Activated B cell treated with CpG ODN at 0.5 μM for 24 hours (primary cell): ENCODE data around the gene SEC31B. TPM values are rescaled to one million over a fixed set of nuclear protein-coding genes. Genes with fewer than 3 reads are reported as not detected.
A peak's percentile ranks its signal among the peaks of the same experiment; 100 is the strongest.

Experiments used
- ATAC-seq: fragments of 200-7000 bp; cut with Tn5 transposase; one replicate; pipeline ENCODE4 v1.10.0; 2021; ENCODE audit warnings: low read depth, mild to moderate bottlenecking, moderate library complexity
- CTCF ChIA-PET: fragments of 350-600 bp; sonication (Branson Sonifier 250); formaldehyde crosslinking; loops from one replicate; lab custom pipeline; 2021; ENCODE audit warnings: antibody characterized with exemption; lab: Charles Lee
- POLR2A ChIA-PET: fragments of 350-600 bp; sonication (Branson Sonifier 250); formaldehyde crosslinking; loops from one replicate; lab custom pipeline; 2021; ENCODE audit warnings: antibody characterized with exemption; lab: Charles Lee
- DNase-seq: peaks from one replicate; pipeline ENCODE4 v3.0.0; 2022
- H3K27ac Mint-ChIP-seq: one replicate; pipeline ENCODE4 v1.8.0; 2020; ENCODE audit warnings: mixed read lengths
- H3K27me3 Mint-ChIP-seq: one replicate; pipeline ENCODE4 v1.8.0; 2021; ENCODE audit warnings: mixed read lengths
- H3K36me3 Mint-ChIP-seq: one replicate; pipeline ENCODE4 v1.8.0; 2021; ENCODE audit warnings: low read depth, mixed read lengths
- H3K4me1 Mint-ChIP-seq: one replicate; pipeline ENCODE4 v1.8.0; 2021; ENCODE audit warnings: mixed read lengths
- H3K4me3 Mint-ChIP-seq: one replicate; pipeline ENCODE4 v1.8.0; 2020; ENCODE audit warnings: mild to moderate bottlenecking, mixed read lengths
- H3K9me3 Mint-ChIP-seq: one replicate; pipeline ENCODE4 v1.8.0; 2020; ENCODE audit warnings: mixed read lengths
- intact Hi-C: fragments of 100-400 bp; cut with micrococcal nuclease; formaldehyde crosslinking; loops from one replicate; pipeline ENCODE4 v1.15.1; 2024
- total RNA-seq: library from RNA; stranded (reverse); gene quantifications from 2 replicates; pipeline ENCODE4 v1.2.3, GENCODE V29; 2022
- TF ChIP-seq, protein P1 (sequence below): fragments of 200-600 bp; IDR thresholded peaks from one replicate; pipeline ENCODE4 v1.8.0; 2022; ENCODE audit warnings: antibody characterized with exemption, mild to moderate bottlenecking

The SEC31B gene
- total RNA-seq, 1 donor from 2014 or later = 21.6 TPM

DNA sequence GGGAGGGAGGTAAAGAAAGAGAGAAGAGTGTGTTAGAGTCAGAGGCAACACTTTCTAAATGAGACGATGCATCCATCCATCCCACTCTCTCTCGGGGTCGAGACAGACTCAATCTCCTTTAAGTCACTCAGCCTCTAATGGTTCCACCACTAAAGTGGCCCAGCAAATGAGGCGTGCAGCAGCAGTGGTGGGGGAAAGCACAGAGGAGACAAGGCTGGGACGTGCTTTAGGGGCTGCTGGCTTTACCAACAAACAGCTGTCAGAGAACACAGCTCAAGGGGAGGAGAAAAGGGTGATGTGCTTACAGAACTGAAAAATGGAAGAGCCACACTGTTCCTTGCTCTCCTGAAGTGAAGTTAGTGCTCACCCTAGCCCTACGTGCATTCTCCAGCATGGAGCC, 4.5 kb upstream of the SEC31B start:
- Mint-ChIP-seq H3K4me1 (peaks cover 17% of the 10 kb centered on the region), H3K4me3 (no peak overlapping the region), H3K9me3 (no peaks in the 10 kb centered on the region), H3K27ac (no peak overlapping the region), H3K36me3 (peaks cover 53% of the 10 kb centered on the region), H3K27me3 (peaks cover 2% of the 10 kb centered on the region)
- intact Hi-C loops = no loop called here
- POLR2A ChIA-PET = no interaction called here
- DNase-seq (no peak), ATAC-seq (no peak)
- TF ChIP-seq, protein P1, sequence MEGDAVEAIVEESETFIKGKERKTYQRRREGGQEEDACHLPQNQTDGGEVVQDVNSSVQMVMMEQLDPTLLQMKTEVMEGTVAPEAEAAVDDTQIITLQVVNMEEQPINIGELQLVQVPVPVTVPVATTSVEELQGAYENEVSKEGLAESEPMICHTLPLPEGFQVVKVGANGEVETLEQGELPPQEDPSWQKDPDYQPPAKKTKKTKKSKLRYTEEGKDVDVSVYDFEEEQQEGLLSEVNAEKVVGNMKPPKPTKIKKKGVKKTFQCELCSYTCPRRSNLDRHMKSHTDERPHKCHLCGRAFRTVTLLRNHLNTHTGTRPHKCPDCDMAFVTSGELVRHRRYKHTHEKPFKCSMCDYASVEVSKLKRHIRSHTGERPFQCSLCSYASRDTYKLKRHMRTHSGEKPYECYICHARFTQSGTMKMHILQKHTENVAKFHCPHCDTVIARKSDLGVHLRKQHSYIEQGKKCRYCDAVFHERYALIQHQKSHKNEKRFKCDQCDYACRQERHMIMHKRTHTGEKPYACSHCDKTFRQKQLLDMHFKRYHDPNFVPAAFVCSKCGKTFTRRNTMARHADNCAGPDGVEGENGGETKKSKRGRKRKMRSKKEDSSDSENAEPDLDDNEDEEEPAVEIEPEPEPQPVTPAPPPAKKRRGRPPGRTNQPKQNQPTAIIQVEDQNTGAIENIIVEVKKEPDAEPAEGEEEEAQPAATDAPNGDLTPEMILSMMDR = no peak
- CTCF ChIA-PET = no interaction called here

- Mint-ChIP-seq H3K27ac (no peak overlapping the region), H3K4me3 (no peak overlapping the region), H3K36me3 (peaks cover 48% of the 10 kb centered on the region), H3K9me3 (no peaks in the 10 kb centered on the region), H3K4me1 (peaks cover 11% of the 10 kb centered on the region), H3K27me3 (peaks cover 10% of the 10 kb centered on the region)
- ChIA-PET CTCF (interaction anchor here (1.0 kb wide), 1 partner anchor 41 kb away, joined by 3 read pairs; no protein-coding TSS in a partner anchor), POLR2A (no interaction called here)
- intact Hi-C loops = no loop called here
- ATAC-seq (no peak), DNase-seq (no peak)
- TF ChIP-seq, protein P1 = no peak
Measured at GRCh38 chr10:100522945-100523344, 3.3 kb upstream of the SEC31B start.

- H3K4me3 Mint-ChIP-seq = no peak overlapping the region
- no peak overlapping the region for H3K27ac Mint-ChIP-seq
- ATAC-seq (no peak), DNase-seq (no peak)
- ChIA-PET POLR2A (no interaction called here), CTCF (interaction anchor here (0.9 to 1.2 kb wide), 3 partner anchors 11 to 676 kb away, joined by 3 read pairs; no protein-coding TSS in a partner anchor)
- H3K27me3 Mint-ChIP-seq = peaks cover 10% of the 10 kb centered on the region
- TF ChIP-seq, protein P1 = no peak
- intact Hi-C loops = no loop called here
- peaks cover 48% of the 10 kb centered on the region for H3K36me3 Mint-ChIP-seq
- no peaks in the 10 kb centered on the region for H3K9me3 Mint-ChIP-seq
- H3K4me1 Mint-ChIP-seq = peaks cover 10% of the 10 kb centered on the region
Measured at GRCh38 chr10:100522107-100522801, 2.6 kb upstream of the SEC31B start.

DNA sequence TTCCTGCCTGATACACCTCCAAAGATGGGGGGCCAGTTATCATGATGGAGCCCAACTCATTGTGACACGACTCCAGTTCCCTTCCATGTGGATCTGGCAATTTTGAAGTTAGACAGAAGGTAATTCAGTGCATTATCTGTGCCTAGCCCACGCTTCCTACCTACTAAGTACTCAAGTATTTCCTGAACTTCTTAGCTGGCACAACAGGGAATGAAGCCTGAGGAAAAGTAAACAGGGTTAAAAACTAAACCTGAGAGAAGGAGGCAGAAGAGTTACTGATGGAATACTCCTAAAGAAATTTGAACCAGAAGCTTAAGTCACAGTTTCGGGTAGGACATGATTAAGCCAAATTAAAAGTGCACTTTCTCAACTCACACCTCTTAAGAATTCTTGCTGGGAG, 1.1 kb upstream of the SEC31B start:
- DNase-seq (no peak), ATAC-seq (no peak)
- CTCF ChIA-PET = interaction anchor here (0.6 to 2.0 kb wide), 3 partner anchors 9 to 38 kb away, joined by 3 to 4 read pairs (median 3); partner anchors contain the start of genes HIF1AN and NDUFB8
- Mint-ChIP-seq H3K36me3 (peaks cover 42% of the 10 kb centered on the region), H3K4me3 (no peak overlapping the region), H3K9me3 (no peaks in the 10 kb centered on the region), H3K27ac (no peak overlapping the region), H3K4me1 (peaks cover 9% of the 10 kb centered on the region), H3K27me3 (peaks cover 10% of the 10 kb centered on the region)
- intact Hi-C loops = no loop called here
- TF ChIP-seq, protein P1 = no peak
- POLR2A ChIA-PET = no interaction called here

- intact Hi-C loops = loop anchor here (1.0 to 5.0 kb wide), 4 partner anchors 84 to 672 kb away; no protein-coding TSS in a partner anchor
- Mint-ChIP-seq H3K27me3 (peaks cover 10% of the 10 kb centered on the region), H3K9me3 (no peaks in the 10 kb centered on the region), H3K36me3 (peaks cover 27% of the 10 kb centered on the region), H3K4me3 (no peak overlapping the region), H3K27ac (no peak overlapping the region), H3K4me1 (peaks cover 9% of the 10 kb centered on the region)
- DNase-seq = no peak
- CTCF ChIA-PET = interaction anchor here (0.7 to 2.6 kb wide), 23 partner anchors 9 to 673 kb away, joined by 3 to 15 read pairs (median 5); partner anchors contain the start of genes HIF1AN and PKD2L1
- POLR2A ChIA-PET = interaction anchor here (0.7 to 1.2 kb wide), 2 partner anchors 26 to 173 kb away, joined by 3 read pairs; no protein-coding TSS in a partner anchor
- ATAC-seq = peak; percentile 54
- TF ChIP-seq, protein P1 = no peak
Measured at GRCh38 chr10:100518761-100519241, 860 bp downstream of the SEC31B start.
